GM19351 (cell line): ENCODE measurements around the gene SLC35E4.
"Not testable (repeated sequence)": the region's sequence is repeated elsewhere in the genome, so short reads cannot be mapped to it uniquely, and the experiment has no call there.

ENCODE experiments used
- ATAC-seq: cut with Tn5 transposase; IDR thresholded peaks from one replicate; pipeline ENCODE4 v1.9.1; 2021; ENCODE audit warnings: mild to moderate bottlenecking, moderate library complexity; ENCODE audit not compliant: unreplicated experiment

SLC35E4 gene

GRCh38 chr22:30649430-30650007 lies 13.9 kb downstream of the SLC35E4 start:
- ATAC-seq, result no peak

- no peak for ATAC-seq
These were observed 15.0 kb downstream of the SLC35E4 start for GRCh38 chr22:30650508-30651116.

- ATAC-seq, result no peak
These were observed 17.3 kb downstream of the SLC35E4 start for GRCh38 chr22:30652852-30653251.

- no peak for ATAC-seq
These were observed 18.8 kb downstream of the SLC35E4 start for GRCh38 chr22:30654361-30654760.

- no peak for ATAC-seq
These were observed 20.0 kb downstream of the SLC35E4 start for GRCh38 chr22:30655532-30655931.

GRCh38 chr22:30662040-30662439 lies 26.5 kb downstream of the SLC35E4 start:
- no peak for ATAC-seq

GRCh38 chr22:30664798-30665197 lies 29.2 kb downstream of the SLC35E4 start:
- ATAC-seq, result no peak

GRCh38 chr22:30665266-30665665 lies 29.7 kb downstream of the SLC35E4 start:
- no peak for ATAC-seq

- no peak for ATAC-seq
These were observed 30.2 kb downstream of the SLC35E4 start for GRCh38 chr22:30665786-30666185.

- ATAC-seq, result peak; percentile 10
These were observed 31.5 kb downstream of the SLC35E4 start for GRCh38 chr22:30667107-30667493.

- ATAC-seq, result peak; percentile 86
These were observed 32.2 kb downstream of the SLC35E4 start, which contains the start of gene DUSP18 for GRCh38 chr22:30667494-30668385. TSS of gene DUSP18 (minus strand) at chr22:30667875. CDS start at chr22:30664003, 3,872 bp downstream.

GRCh38 chr22:30668386-30668710 lies 32.8 kb downstream of the SLC35E4 start:
- no peak for ATAC-seq

- ATAC-seq, result no peak
These were observed 35.5 kb downstream of the SLC35E4 start for GRCh38 chr22:30671071-30671470.

GRCh38 chr22:30673136-30673535 lies 37.6 kb downstream of the SLC35E4 start:
- ATAC-seq, result no peak

- ATAC-seq, result no peak
These were observed 38.9 kb downstream of the SLC35E4 start for GRCh38 chr22:30674482-30674881.

GRCh38 chr22:30675436-30675835 lies 39.9 kb downstream of the SLC35E4 start:
- ATAC-seq, result no peak

GRCh38 chr22:30676565-30676964 lies 41.0 kb downstream of the SLC35E4 start:
- ATAC-seq, result not testable (repeated sequence)

GRCh38 chr22:30679895-30680690 lies 44.5 kb downstream of the SLC35E4 start:
- not testable (repeated sequence) for ATAC-seq

- no peak for ATAC-seq
These were observed 45.6 kb downstream of the SLC35E4 start for GRCh38 chr22:30680991-30681770.

- no peak for ATAC-seq
These were observed 46.2 kb downstream of the SLC35E4 start for GRCh38 chr22:30681831-30682230.
